ENCODE measurements around the gene SPSB4. TPM values are rescaled to one million over a fixed set of nuclear protein-coding genes. Genes with fewer than 3 reads are reported as not detected.
A peak's percentile ranks its signal among the peaks of the same experiment; 100 is the strongest.

The SPSB4 gene
- total RNA-seq, 1 donor = not detected

DNA sequence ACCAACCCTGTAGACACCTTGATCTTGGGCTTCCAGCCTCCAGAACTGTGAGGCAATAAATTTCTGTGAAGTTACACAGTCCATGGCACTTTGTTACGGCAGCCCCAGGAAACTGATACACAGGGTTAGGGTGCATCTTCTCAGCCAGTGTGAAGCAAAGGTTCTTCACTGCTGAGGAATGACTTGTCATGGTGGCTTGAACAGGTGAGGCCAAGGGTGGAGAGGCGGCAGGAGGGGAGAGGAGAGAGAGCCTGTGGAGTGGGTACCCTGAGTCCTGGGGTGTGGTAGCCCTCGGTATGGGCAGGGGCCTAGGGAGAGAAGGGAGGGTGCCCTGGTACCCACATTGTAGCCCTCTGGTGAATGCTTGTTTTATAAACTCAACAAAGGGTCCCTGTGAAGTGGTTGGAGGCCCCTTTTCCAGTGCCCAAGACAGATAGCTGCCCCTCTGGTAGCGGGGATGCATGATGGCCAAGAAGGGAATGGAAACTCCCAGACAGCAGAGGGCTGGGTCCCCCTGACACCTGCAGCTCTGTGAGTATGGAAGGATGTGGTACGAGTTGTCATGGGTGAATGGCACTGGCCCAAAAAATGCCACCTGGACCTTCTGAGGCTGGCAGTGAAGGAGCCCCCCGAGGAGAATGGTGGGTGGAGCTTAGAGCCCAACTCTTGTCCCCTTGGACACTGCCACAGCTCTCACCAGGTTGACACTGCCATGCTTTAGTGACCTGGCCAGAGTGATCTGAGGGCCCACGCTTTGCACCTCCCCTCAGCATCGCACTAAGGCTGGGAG is 49.6 kb downstream of the SPSB4 start:
- no peak for TF ChIP-seq CTCF (IDR thresholded peaks at IDR 0.05; ENCODE audit: insufficient read depth, low read length)
- DNase-seq (ENCODE audit: low read depth) = no peak
- no peak overlapping the region for H3K4me3 ChIP-seq (ENCODE audit: low read depth, low read length)

- DNase-seq (ENCODE audit: low read depth) = no peak
- TF ChIP-seq CTCF (IDR thresholded peaks at IDR 0.05; ENCODE audit: insufficient read depth, low read length) = no peak
- H3K4me3 ChIP-seq (ENCODE audit: low read depth, low read length) = no peak overlapping the region
Measured at GRCh38 chr3:141102372-141102771, 51.2 kb downstream of the SPSB4 start.

DNA sequence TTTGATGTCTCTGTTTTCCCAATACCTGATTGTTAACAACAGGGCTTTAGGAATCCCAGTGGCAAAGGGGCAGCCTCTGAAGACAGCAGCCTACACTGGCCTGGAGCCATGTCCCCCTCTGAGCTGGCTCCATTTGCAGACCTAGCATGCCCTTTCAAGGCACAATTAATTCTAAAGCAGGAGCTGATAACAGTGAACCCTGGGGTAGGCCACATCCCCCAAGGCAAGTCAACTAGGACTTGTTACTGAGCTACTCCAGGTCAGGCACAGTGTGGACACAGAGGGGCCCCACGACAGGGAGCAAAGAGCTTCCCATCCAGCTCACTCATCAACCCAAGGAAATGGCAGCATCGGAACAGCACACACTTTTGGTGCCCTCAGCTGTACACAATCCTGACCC is 51.9 kb downstream of the SPSB4 start:
- H3K4me3 ChIP-seq (ENCODE audit: low read depth, low read length) = no peak overlapping the region
- no peak for TF ChIP-seq CTCF (IDR thresholded peaks at IDR 0.05; ENCODE audit: insufficient read depth, low read length)
- DNase-seq (ENCODE audit: low read depth) = no peak

DNA sequence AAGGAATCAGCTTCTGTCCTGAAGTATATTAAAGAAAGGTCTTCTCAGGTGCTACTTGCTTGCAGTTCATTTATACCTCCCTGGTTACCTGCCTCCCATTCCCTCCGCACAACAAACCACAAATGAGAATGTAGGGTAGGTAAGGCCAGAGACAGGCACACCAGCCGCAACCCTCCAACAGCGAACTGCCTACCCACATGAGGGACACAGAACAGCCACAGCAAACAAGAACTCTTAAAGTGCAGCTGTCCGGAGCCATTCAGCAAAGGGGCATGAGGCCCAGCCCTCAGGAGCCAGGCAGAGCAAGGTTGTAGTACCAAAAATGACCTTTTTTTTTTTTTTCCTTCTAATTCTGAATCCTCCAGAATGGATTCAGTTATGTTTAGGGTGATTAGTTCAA is 52.4 kb downstream of the SPSB4 start:
- TF ChIP-seq CTCF (IDR thresholded peaks at IDR 0.05; ENCODE audit: insufficient read depth, low read length) = no peak
- no peak overlapping the region for H3K4me3 ChIP-seq (ENCODE audit: low read depth, low read length)
- DNase-seq (ENCODE audit: low read depth) = no peak

DNA sequence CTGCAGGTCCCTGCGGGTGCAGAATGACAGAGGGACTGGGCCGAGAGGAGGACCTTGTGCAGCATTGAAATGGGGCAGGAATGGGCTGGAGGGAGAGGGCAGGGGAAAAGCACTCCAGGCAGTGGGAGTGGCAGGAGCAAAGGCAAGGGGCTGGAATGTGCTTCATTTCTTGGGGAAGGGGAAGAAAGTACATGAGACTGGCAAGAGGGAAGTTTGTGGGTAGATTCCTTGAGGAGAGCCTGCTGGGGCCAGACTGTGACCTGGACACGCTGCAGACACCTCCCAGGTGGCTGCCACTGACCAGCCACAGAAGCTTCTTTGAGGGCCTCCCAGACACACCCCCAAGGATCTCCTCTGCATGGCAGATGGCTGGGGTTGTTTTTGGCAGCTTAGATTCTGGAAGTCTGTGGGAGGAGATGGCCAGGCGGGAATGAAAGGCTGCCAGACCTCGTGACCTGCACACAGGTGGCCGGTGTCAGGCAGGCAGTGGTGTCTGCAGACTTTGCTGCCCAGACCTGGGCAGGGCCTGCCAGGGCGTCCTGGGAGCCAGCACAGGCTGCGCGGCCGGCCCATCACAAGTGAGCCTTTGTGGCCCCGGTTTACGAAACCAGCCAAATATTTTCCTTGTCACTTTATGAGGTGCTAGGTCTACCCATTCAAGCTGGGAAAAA is 53.1 kb downstream of the SPSB4 start:
- DNase-seq (ENCODE audit: low read depth) = no peak
- TF ChIP-seq CTCF (IDR thresholded peaks at IDR 0.05; ENCODE audit: insufficient read depth, low read length) = no peak
- no peak overlapping the region for H3K4me3 ChIP-seq (ENCODE audit: low read depth, low read length)

DNA sequence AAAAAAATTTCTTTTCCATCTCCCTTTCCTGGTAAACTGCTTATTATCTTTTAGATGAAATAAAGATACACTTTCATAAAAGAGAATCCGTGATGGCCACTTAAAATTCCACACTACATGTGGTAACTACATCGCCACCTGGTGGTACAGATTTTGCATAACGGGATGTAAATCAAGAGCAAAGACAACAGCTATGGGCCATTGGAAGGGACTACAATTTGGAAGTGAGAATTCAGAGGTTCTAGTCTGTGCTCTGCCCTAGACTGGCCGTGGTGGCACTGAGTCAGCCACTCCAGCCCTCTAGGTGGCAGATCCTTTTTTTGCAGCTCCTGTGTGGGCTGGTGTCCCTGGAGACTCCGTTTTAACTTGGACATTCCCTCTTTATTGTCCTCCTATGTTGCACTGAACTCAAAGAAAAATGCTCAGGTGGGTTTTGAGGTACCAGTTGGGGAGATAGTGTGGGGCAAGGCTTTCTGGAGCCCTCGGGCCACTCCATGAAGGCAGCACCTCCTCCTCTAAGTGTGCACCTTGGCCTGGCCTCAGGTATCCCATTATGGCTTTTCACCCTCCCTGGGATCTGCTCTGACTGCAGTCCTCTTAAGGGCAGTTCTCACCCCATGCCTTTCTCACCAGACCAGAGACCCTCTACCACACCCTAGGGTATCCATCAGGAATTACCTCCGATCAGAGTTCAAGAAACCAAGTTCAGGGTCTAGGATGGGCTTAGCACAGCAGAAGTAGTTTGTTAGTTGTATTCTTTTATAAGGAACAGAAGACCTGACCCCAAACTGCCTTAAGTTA is 54.9 kb downstream of the SPSB4 start:
- DNase-seq (ENCODE audit: low read depth) = peak; percentile 91
- peak; percentile 78 for TF ChIP-seq CTCF (IDR thresholded peaks at IDR 0.05; ENCODE audit: insufficient read depth, low read length)

More for the DNA sequence above, 54.9 kb downstream of the SPSB4 start:
- H3K4me3 ChIP-seq (ENCODE audit: low read depth, low read length) = no peak overlapping the region
